LHCN-M2 (cell line): ENCODE measurements around the gene ZPBP. TPM values are rescaled to one million over a fixed set of nuclear protein-coding genes. Genes with fewer than 3 reads are reported as not detected.
A peak's percentile ranks its signal among the peaks of the same experiment; 100 is the strongest.

Experiments
- DNase-seq: peaks from one replicate; pipeline ENCODE4 v3.0.0-alpha.2; 2012; ENCODE audit warnings: low read depth
- polyA plus RNA-seq: library from polyadenylated mRNA; unstranded; fragments of >200 nt; gene quantifications from one replicate; pipeline ENCODE4 v1.2.1, GENCODE V29; 2012; ENCODE audit warnings: missing spikeins
- total RNA-seq: library from RNA; depleted of rRNA; stranded (reverse); fragments of >200 nt; gene quantifications from 2 replicates; pipeline ENCODE4 v1.2.3, GENCODE V29; 2014; rRNA removed

The ZPBP gene
- total RNA-seq: not detected in 2 replicates
- polyA plus RNA-seq: not detected

GRCh38 chr7:50092579-50093491 lies at the start of gene ZPBP:
Gene ZPBP (minus strand): TSS chr7:50093246. CDS start chr7:50093194, 52 bp downstream.
- peak; percentile 31 for DNase-seq

GRCh38 chr7:50142425-50143017 lies 49.5 kb upstream of the ZPBP start:
- DNase-seq: peak; percentile 33

- no peak for DNase-seq
Observed at GRCh38 chr7:50141854-50142253, 48.8 kb upstream of the ZPBP start.

GRCh38 chr7:50141131-50141530 lies 48.1 kb upstream of the ZPBP start:
- DNase-seq: no peak

GRCh38 chr7:50140688-50141087 lies 47.6 kb upstream of the ZPBP start:
- no peak for DNase-seq

- no peak for DNase-seq
Observed at GRCh38 chr7:50138101-50138500, 45.1 kb upstream of the ZPBP start.

- no peak for DNase-seq
Observed at GRCh38 chr7:50125766-50126165, 32.7 kb upstream of the ZPBP start.

GRCh38 chr7:50121286-50121685 lies 28.2 kb upstream of the ZPBP start:
- no peak for DNase-seq

- no peak for DNase-seq
Observed at GRCh38 chr7:50119815-50120637, 27.0 kb upstream of the ZPBP start.

GRCh38 chr7:50112250-50112649 lies 19.2 kb upstream of the ZPBP start:
- DNase-seq: no peak

GRCh38 chr7:50101873-50102272 lies 8.8 kb upstream of the ZPBP start:
- DNase-seq: no peak

- DNase-seq: no peak
Observed at GRCh38 chr7:50095634-50096033, 2.6 kb upstream of the ZPBP start.

- no peak for DNase-seq
Observed at GRCh38 chr7:50088463-50089129, 4.5 kb downstream of the ZPBP start.

- no peak for DNase-seq
Observed at GRCh38 chr7:50085344-50085743, 7.7 kb downstream of the ZPBP start.

- DNase-seq: no peak
Observed at GRCh38 chr7:50073093-50073492, 20.0 kb downstream of the ZPBP start.

GRCh38 chr7:50069613-50070012 lies 23.4 kb downstream of the ZPBP start:
- DNase-seq: no peak

- DNase-seq: peak; percentile 1
Observed at GRCh38 chr7:50068850-50069551, 24.0 kb downstream of the ZPBP start.

- no peak for DNase-seq
Observed at GRCh38 chr7:50068026-50068425, 25.0 kb downstream of the ZPBP start.

- DNase-seq: no peak
Observed at GRCh38 chr7:50062951-50063350, 30.1 kb downstream of the ZPBP start.

GRCh38 chr7:50056131-50056530 lies 36.9 kb downstream of the ZPBP start:
- DNase-seq: no peak

- no peak for DNase-seq
Observed at GRCh38 chr7:50047716-50048115, 45.3 kb downstream of the ZPBP start.
